ENCODE data around the gene TRPM2. TPM values are rescaled to one million over a fixed set of nuclear protein-coding genes. Genes with fewer than 3 reads are reported as not detected.

The TRPM2 gene
- total and polyA plus RNA-seq, 2 of the 8 experiments (the other 6 are each of a cell fraction or from before 2014, with no cell fraction given), result 0.27 to 0.28 TPM

- Histone ChIP-seq H3K79me2 (ENCODE audit: control insufficient read depth in 1 of 2, insufficient read depth in 2 of 2, low read length in 2 of 2) (peaks cover 3 to 25% of the 10 kb centered on the region in 2 experiments; a peak in 3 of 4 replicates), H3K27ac (ENCODE audit: low read depth, low read length) (peak overlapping the region; percentile 34; the same call in 1 of the 2 replicates), H3K27me3 (replicated peaks in 1 of 4; ENCODE audit: control insufficient read depth in 3 of 4, extremely low read depth in 1 of 4, insufficient read depth in 3 of 4, low read length in 3 of 4) (no peaks in the 10 kb centered on the region; a peak in 1 of 7 replicates), H2BK120ac (replicated peaks; ENCODE audit: low read depth, low read length) (no peak overlapping the region), H2AFZ (ENCODE audit: low read length) (peak overlapping the region; percentile 63), H3K4ac (replicated peaks; ENCODE audit: insufficient read length, low read depth, low read length) (no peak overlapping the region), H3K4me2 (ENCODE audit: insufficient read depth in 1 of 2, low read depth in 2 of 2, low read length in 2 of 2) (peak overlapping the region; percentile 65 to 92), H4K8ac (ENCODE audit: extremely low read depth, insufficient read depth, low read length) (no peak overlapping the region; the same call in 1 of the 2 replicates), H3K79me1 (ENCODE audit: low read depth, low read length) (no peaks in the 10 kb centered on the region), H3K23ac (ENCODE audit: insufficient read length) (no peak overlapping the region), H3K14ac (ENCODE audit: insufficient read length) (no peak overlapping the region), H4K20me1 (replicated peaks in 1 of 2; ENCODE audit: control insufficient read depth in 1 of 2, insufficient read depth in 2 of 2, low read length in 2 of 2) (no peaks in the 10 kb centered on the region), H2AK5ac (ENCODE audit: low read depth, low read length) (no peak overlapping the region), H2BK15ac (ENCODE audit: low read length) (0 out of 2 replicates have a peak overlapping the region, but pooled peaks have one; percentile 95), H3K36me3 (ENCODE audit: control insufficient read depth in 2 of 4, insufficient read depth in 4 of 4, low read length in 3 of 4) (peaks cover 0 to 4% (median 0%) of the 10 kb centered on the region in 4 experiments; a peak in 1 of 8 replicates), H4K5ac (ENCODE audit: insufficient read length, low read depth, low read length) (peak overlapping the region; percentile 75), H2BK5ac (ENCODE audit: low read depth, low read length) (peak overlapping the region; percentile 83), H3K56ac (replicated peaks; ENCODE audit: insufficient read length, low read depth, low read length) (no peak overlapping the region), H3K4me1 (replicated peaks in 1 of 4; ENCODE audit: control insufficient read depth in 3 of 4, insufficient read depth in 4 of 4, low read length in 3 of 4) (peaks cover 0 to 3% (median 1%) of the 10 kb centered on the region in 4 experiments; a peak in 3 of 7 replicates), H4K91ac (replicated peaks; ENCODE audit: insufficient read length, low read length) (no peak overlapping the region), H3K4me3 (ENCODE audit: extremely low read depth in 1 of 4, insufficient read depth in 2 of 4, low read depth in 3 of 4, low read length in 4 of 4) (peak overlapping the region; percentile 64 to 93 (median 67)), H2BK20ac (ENCODE audit: low read length) (0 out of 2 replicates have a peak overlapping the region, but pooled peaks have one; percentile 18), H3K9ac (replicated peaks in 1 of 4; ENCODE audit: extremely low read depth in 1 of 4, low read depth in 3 of 4, low read length in 3 of 4) (peak overlapping the region; percentile 14 to 72 (median 58)), H2BK12ac (ENCODE audit: low read depth, low read length) (0 out of 2 replicates have a peak overlapping the region, but pooled peaks have one; percentile 39), H3K18ac (ENCODE audit: extremely low read depth, low read length) (peak overlapping the region; percentile 13; the same call in 1 of the 2 replicates), H3K9me3 (ENCODE audit: insufficient read depth in 2 of 2, low read depth in 1 of 2, low read length in 1 of 2) (peaks cover 0 to 6% of the 10 kb centered on the region in 2 experiments; a peak in 2 of 4 replicates), H3K23me2 (ENCODE audit: low read depth, low read length) (no peaks in the 10 kb centered on the region; the same call in 1 of the 2 replicates)
- 35% methylated on average over 25 of the region's 25 CpGs; no CpG with 5 or more reads in 1 of the 2 experiments for WGBS, 2 experiments (ENCODE audit: extremely low coverage in 1 of 2, insufficient coverage in 1 of 2, insufficient read length in 1 of 2, insufficient replicate concordance in 2 of 2, low coverage in 1 of 2, low lambda C conversion rate in 2 of 2, missing lambda C conversion rate in 1 of 2)
- ChIA-PET CTCF (ENCODE audit: partially characterized antibody) (interaction anchor here (0.7 to 1.3 kb wide), 8 partner anchors 19 to 315 kb away, joined by 3 to 5 read pairs (median 3); partner anchors contain the start of gene LRRC3), POLR2A (ENCODE audit: partially characterized antibody) (interaction anchor here (0.9 to 1.4 kb wide), 9 partner anchors 9 to 388 kb away, joined by 3 to 14 read pairs (median 4); partner anchors contain the start of gene PTTG1IP)
- peak; percentile 60 to 87 for DNase-seq (ENCODE audit: low read depth in 1 of 2, low spot score in 2 of 2)
- peak; percentile 32 for FAIRE-seq
- TF ChIP-seq ATF2 (IDR thresholded peaks at IDR 0.05; ENCODE audit: low read length) (no peak), CREB1 (IDR thresholded peaks at IDR 0.05) (0 out of 2 replicates have a peak, but pooled peaks have one; percentile 9), POLR2A (IDR thresholded peaks at IDR 0.05; ENCODE audit: control extremely low read depth in 1 of 2, low read depth in 2 of 2, low read length in 2 of 2) (peak in 1 of 2 experiments; percentile 83; a peak in 2 of 3 replicates), RAD21 (IDR thresholded peaks at IDR 0.05 in 1 of 2, conservative IDR thresholded peaks at IDR 0.05 in 1 of 2; ENCODE audit: low read depth in 2 of 2, low read length in 2 of 2) (peak; percentile 20 to 35; a peak in 3 of 4 replicates), POLR2AphosphoS5 (IDR thresholded peaks at IDR 0.05; ENCODE audit: low read depth, low read length) (peak; percentile 83; the same call in 1 of the 2 replicates), SIN3A (conservative IDR thresholded peaks at IDR 0.05 in 1 of 2, IDR thresholded peaks at IDR 0.05 in 1 of 2; ENCODE audit: low read depth in 1 of 2, low read length in 2 of 2) (peak; percentile 40 to 77; a peak in 2 of 4 replicates), SP2 (IDR thresholded peaks at IDR 0.05; ENCODE audit: low read length) (no peak), ASH2L (IDR thresholded peaks at IDR 0.05; ENCODE audit: low read length) (peak; percentile 12)
These were observed 131.9 kb downstream of the TRPM2 start for GRCh38 chr21:44485254-44485793.

All from H1 (cell line).